Fibroblast of mammary gland (primary cell): ENCODE results near the gene AMOTL2.

Experiments used
- DNase-seq: peaks from one replicate; pipeline ENCODE4 v3.0.0-alpha.2; 2010; ENCODE audit warnings: low read depth
- H3K4me3 ChIP-seq: 2 replicates; pipeline ENCODE4 v1.5.1; 2011; ENCODE audit warnings: low read depth, mild to moderate bottlenecking, low read length, moderate library complexity; ENCODE audit not compliant: control insufficient read depth
- TF ChIP-seq, protein P1 (sequence below): conservative IDR thresholded peaks from 2 replicates; pipeline ENCODE4 v1.5.1; 2011; ENCODE audit warnings: low read depth, low read length, inconsistent platforms; ENCODE audit not compliant: control insufficient read depth, insufficient read depth

Gene AMOTL2

GRCh38 chr3:134346744-134347143 lies 27.5 kb downstream of the AMOTL2 start:
- TF ChIP-seq, protein P1, sequence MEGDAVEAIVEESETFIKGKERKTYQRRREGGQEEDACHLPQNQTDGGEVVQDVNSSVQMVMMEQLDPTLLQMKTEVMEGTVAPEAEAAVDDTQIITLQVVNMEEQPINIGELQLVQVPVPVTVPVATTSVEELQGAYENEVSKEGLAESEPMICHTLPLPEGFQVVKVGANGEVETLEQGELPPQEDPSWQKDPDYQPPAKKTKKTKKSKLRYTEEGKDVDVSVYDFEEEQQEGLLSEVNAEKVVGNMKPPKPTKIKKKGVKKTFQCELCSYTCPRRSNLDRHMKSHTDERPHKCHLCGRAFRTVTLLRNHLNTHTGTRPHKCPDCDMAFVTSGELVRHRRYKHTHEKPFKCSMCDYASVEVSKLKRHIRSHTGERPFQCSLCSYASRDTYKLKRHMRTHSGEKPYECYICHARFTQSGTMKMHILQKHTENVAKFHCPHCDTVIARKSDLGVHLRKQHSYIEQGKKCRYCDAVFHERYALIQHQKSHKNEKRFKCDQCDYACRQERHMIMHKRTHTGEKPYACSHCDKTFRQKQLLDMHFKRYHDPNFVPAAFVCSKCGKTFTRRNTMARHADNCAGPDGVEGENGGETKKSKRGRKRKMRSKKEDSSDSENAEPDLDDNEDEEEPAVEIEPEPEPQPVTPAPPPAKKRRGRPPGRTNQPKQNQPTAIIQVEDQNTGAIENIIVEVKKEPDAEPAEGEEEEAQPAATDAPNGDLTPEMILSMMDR = no peak
- no peak for DNase-seq
- H3K4me3 ChIP-seq = no peak overlapping the region

- TF ChIP-seq, protein P1 = no peak
- no peak for DNase-seq
These were observed 29.0 kb downstream of the AMOTL2 start for GRCh38 chr3:134345202-134345601.

DNA sequence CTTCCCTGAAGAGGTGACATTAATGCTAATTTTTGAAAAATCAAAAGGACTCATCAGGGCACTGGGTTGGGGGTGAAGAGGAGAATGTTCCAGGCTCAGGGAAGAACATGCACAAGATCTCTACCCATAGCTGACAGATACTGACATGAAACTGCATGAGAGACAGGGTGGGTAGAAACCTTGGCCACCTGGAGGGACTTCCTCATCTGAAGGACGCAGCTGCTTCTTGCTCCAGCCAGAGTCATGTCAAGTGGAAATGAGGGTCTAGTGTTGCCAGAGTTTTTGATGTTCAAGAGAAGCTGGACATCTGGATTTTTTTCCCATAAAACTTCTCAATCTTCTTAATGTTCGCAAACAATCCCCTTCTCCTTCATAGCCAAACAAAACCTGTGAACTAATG lies 29.7 kb downstream of the AMOTL2 start:
- TF ChIP-seq, protein P1 = no peak
- no peak overlapping the region for H3K4me3 ChIP-seq
- DNase-seq = no peak

More at GRCh38 chr3:134345202-134345601, 29.0 kb downstream of the AMOTL2 start:
- H3K4me3 ChIP-seq = no peak overlapping the region

GRCh38 chr3:134342259-134342658 lies 32.0 kb downstream of the AMOTL2 start:
- TF ChIP-seq, protein P1 = no peak
- H3K4me3 ChIP-seq = no peak overlapping the region
- no peak for DNase-seq

DNA sequence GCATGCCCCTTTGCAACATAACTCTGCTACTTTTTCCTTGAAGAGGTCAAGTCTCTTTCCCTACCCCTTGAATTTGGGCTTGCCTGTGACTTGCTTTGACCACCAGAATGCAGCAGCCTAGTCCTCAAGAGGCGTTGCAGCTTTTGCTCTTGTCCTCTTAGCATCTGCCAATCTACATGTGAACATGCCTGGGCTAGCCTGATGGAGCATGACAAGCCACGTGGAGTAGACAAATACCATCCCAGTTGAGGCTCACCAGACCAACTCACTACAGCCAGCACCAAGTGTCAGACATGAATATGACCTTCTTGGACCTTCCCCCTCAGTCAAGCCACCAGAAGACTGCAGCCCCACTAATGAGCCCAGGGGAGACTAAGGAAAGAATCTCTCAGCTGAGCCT lies 32.9 kb downstream of the AMOTL2 start:
- H3K4me3 ChIP-seq = no peak overlapping the region
- TF ChIP-seq, protein P1 = no peak
- DNase-seq = no peak

GRCh38 chr3:134340982-134341365 lies 33.3 kb downstream of the AMOTL2 start:
- TF ChIP-seq, protein P1 = no peak
- no peak overlapping the region for H3K4me3 ChIP-seq
- no peak for DNase-seq

DNA sequence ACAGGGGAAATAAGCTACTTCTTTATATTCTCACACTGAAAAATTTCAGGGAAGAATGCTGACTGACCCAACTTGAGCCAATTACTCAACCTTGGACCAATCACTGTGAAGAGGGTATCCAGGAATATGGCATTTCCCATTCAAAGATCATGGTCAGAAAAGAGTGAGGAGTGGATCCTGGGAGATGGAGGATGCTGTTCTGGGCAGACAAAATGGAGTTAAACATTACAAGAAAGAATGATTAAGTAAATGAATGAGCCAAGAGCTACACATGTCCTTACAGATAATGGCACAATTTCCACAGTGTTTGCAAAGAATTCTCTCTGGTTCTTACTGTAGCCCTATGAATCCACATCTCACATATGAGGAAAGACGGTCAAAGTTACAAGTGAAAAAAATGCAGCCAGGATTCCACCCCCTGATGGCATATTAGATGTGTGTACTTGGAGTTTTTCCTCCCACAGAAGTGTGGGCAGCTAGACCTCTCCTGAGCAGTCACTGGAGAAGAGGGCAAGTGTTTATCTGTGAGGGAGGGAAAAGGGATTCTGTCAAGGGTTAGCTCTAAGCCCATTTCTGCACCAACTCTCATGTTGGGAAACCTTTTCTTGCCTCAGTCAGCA lies 33.8 kb downstream of the AMOTL2 start:
- H3K4me3 ChIP-seq = no peak overlapping the region
- TF ChIP-seq, protein P1 = no peak

More for the DNA sequence above, 33.8 kb downstream of the AMOTL2 start:
- DNase-seq = peak; percentile 24
